Sigmoid colon (tissue), 7 donors: Measurements from ENCODE around the gene SORCS1. TPM values are rescaled to one million over a fixed set of nuclear protein-coding genes. Genes with fewer than 3 reads are reported as not detected.

Experiments used
- DNase-seq: peaks from one replicate; pipeline ENCODE4 v3.0.0-alpha.2; 2019
- H3K27ac ChIP-seq, 4 donors: fragments of 200-600 bp; sonication (generic); one replicate each; pipeline ENCODE4 v1.5.1; 2016 to 2019; ENCODE audit warnings: mild to moderate bottlenecking in 1 of 4
- H3K27me3 ChIP-seq, 3 donors: fragments of 200-600 bp; sonication (generic); one replicate each; pipeline ENCODE4 v1.5.1; 2019; ENCODE audit warnings: mild to moderate bottlenecking in 1 of 3
- H3K36me3 ChIP-seq, 4 donors: fragments of 200-600 bp; sonication (generic); one replicate each; pipeline ENCODE4 v1.5.1; 2016 to 2019
- H3K4me1 ChIP-seq, 4 donors: fragments of 200-600 bp; sonication (generic); one replicate each; pipeline ENCODE4 v1.5.1; 2017 to 2019
- H3K4me3 ChIP-seq, 4 donors: fragments of 200-600 bp; sonication (generic); one replicate each; pipeline ENCODE4 v1.5.1; 2017 to 2019; ENCODE audit warnings: mild to moderate bottlenecking in 2 of 4, moderate library complexity in 1 of 4
- H3K9me3 ChIP-seq, 4 donors: fragments of 200-600 bp in 3 of 4; sonication (generic) in 3 of 4; one replicate each; pipeline versions ENCODE4 v1.5.1 to v1.6.1; 2013 to 2019
- CTCF ChIP-seq, 4 experiments: fragments of 450-650 bp in 3 of 4; fragments of 200-600 bp in 1 of 4; IDR thresholded peaks; one replicate each; pipeline ENCODE4 v1.5.1; 2016 to 2019; ENCODE audit warnings: antibody characterized with exemption in 4 of 4, mild to moderate bottlenecking in 3 of 4, moderate library complexity in 2 of 4
- EP300 ChIP-seq, 4 donors: sonication (generic); formaldehyde crosslinking; IDR thresholded peaks; one replicate each; pipeline ENCODE4 v1.6.1; 2017; ENCODE audit warnings: antibody characterized with exemption in 4 of 4
- POLR2A ChIP-seq, 2 donors: fragments of 450-650 bp; IDR thresholded peaks; one replicate each; pipeline ENCODE4 v1.6.1; 2016; ENCODE audit warnings: antibody characterized with exemption in 2 of 2, mild to moderate bottlenecking in 2 of 2, moderate library complexity in 2 of 2
- POLR2AphosphoS5 ChIP-seq, 4 donors: sonication (generic); formaldehyde crosslinking; IDR thresholded peaks; one replicate each; pipeline ENCODE4 v1.6.1; 2017; ENCODE audit warnings: antibody characterized with exemption in 4 of 4
- WGBS, 2 donors: extraction: QIAGEN DNeasy Blood & Tissue Kit; methylation state at CpG; one replicate each; pipeline ENCODE4 v1.1.7; 2013; 5-methylcytosine and 5-hydroxymethylcytosine counted together
- intact Hi-C: fragments of 100-400 bp; cut with DNase I; formaldehyde crosslinking; loops from one replicate; pipeline ENCODE4 v1.15.1; 2023
- polyA plus RNA-seq, 3 donors: library from polyadenylated mRNA; stranded (reverse); fragments of 200-250 nt; gene quantifications; one replicate each; pipeline ENCODE4 v1.2.3, GENCODE V29; 2013
- small RNA-seq, 3 donors: library from RNA; depleted of rRNA; stranded (forward); fragments of <200 nt; gene quantifications; one replicate each; pipeline ENCODE3, GENCODE V24; 2016
- total RNA-seq, 4 donors: library from RNA; depleted of rRNA; stranded (reverse); fragments of >200 nt; gene quantifications; one replicate each; pipeline ENCODE4 v1.1.0, GENCODE V29; 2016
- donor health status: healthy with polysubstance abuse.
- donor health status: Bipolar disorder and iron deficiency.
- donor health status: healthy.

Gene SORCS1
- total and polyA plus RNA-seq, 7 donors, result 2.5 to 18.3 (median 8.7) TPM; not detected in 1

- TF ChIP-seq CTCF (IDR thresholded peaks at IDR 0.05) (no peak), POLR2A (IDR thresholded peaks at IDR 0.05) (no peak), EP300 (IDR thresholded peaks at IDR 0.05) (no peak), POLR2AphosphoS5 (IDR thresholded peaks at IDR 0.05) (no peak)
- Histone ChIP-seq H3K4me1 (no peaks in the 10 kb centered on the region), H3K36me3 (no peaks in the 10 kb centered on the region), H3K4me3 (no peak overlapping the region), H3K9me3 (no peaks in the 10 kb centered on the region), H3K27ac (no peak overlapping the region), H3K27me3 (no peaks in the 10 kb centered on the region)
- intact Hi-C loops, result no loop called here
- WGBS, 2 donors, result 88 to 91% methylated on average over 1 of the region's 1 CpG
- DNase-seq, result no peak
Observed at GRCh38 chr10:106525835-106526234, 638.7 kb downstream of the SORCS1 start.

Small RNA genes lying within 50 kb of the gene (small RNA-seq; reads per million reads assigned to genes)
- 1.5 to 4.7 (median 1.7) reads per million in 3 donors for gene RNA5SP325
